A549 (cell line): Measurements from ENCODE around the gene GUCA1A. TPM values are rescaled to one million over a fixed set of nuclear protein-coding genes. Genes with fewer than 3 reads are reported as not detected.

ENCODE experiments used
- ATAC-seq, 2 experiments: fragments of 200-7000 bp in 1 of 2; fragments of >200 bp in 1 of 2; cut with Nextera tagmentation in 1 of 2; cut with Tn5 transposase in 1 of 2; 3 replicates each; pipeline versions ENCODE4 v1.8.0 to v1.9.1; 2018 to 2020; ENCODE audit warnings: mild to moderate bottlenecking in 1 of 2, moderate library complexity in 1 of 2
- CTCF ChIA-PET: fragments of 300-600 bp; sonication (Branson Sonifier 250); formaldehyde crosslinking; extraction: SDS; loops from one replicate; lab custom pipeline; 2021; ENCODE audit warnings: antibody characterized with exemption, inconsistent platforms; lab: Yijun Ruan, JAX
- POLR2A ChIA-PET: fragments of 350-600 bp; formaldehyde crosslinking; extraction: SDS; loops from one replicate; lab custom pipeline; 2021; ENCODE audit warnings: antibody characterized with exemption, inconsistent platforms; lab: Yijun Ruan, JAX
- DNase-seq, 2 experiments: peaks; one replicate each; pipeline versions ENCODE4 v3.0.0 to v3.0.0-alpha.2; 2011 to 2016; ENCODE audit warnings: low read depth in 1 of 2, low spot score in 1 of 2
- FAIRE-seq: peaks from 2 replicates; lab custom pipeline; 2011; peaks lifted over from hg19 to GRCh38; lab: Jason Lieb, UNC
- H3K27ac ChIP-seq, 2 experiments: fragments of >200 bp; sonication (Bioruptor Twin); formaldehyde crosslinking; 3 replicates each; pipeline ENCODE4 v1.5.1; 2016 to 2017
- H3K4me1 ChIP-seq: fragments of >200 bp; sonication (Bioruptor Twin); formaldehyde crosslinking; 3 replicates; pipeline ENCODE4 v1.6.1; 2016
- H3K4me2 ChIP-seq: fragments of >200 bp; sonication (Bioruptor Twin); formaldehyde crosslinking; 3 replicates; pipeline ENCODE4 v1.6.1; 2016
- H3K4me3 ChIP-seq: fragments of >200 bp; sonication (Bioruptor Twin); formaldehyde crosslinking; 3 replicates; pipeline ENCODE4 v1.5.1; 2016
- H3K9me3 ChIP-seq: fragments of >200 bp; sonication (Bioruptor Twin); formaldehyde crosslinking; 3 replicates; pipeline ENCODE4 v1.6.1; 2016
- ATOH8 ChIP-seq: fragments of 250-450 bp; sonication (Bioruptor Pico); IDR thresholded peaks from 2 replicates; pipeline ENCODE4 v1.5.0; 2020; ENCODE audit warnings: low read depth, mild to moderate bottlenecking, moderate library complexity
- BCL3 ChIP-seq: fragments of >200 bp; sonication (Bioruptor Twin); formaldehyde crosslinking; IDR thresholded peaks from 3 replicates; pipeline ENCODE4 v1.6.1; 2016
- BHLHE40 ChIP-seq: IDR thresholded peaks from 2 replicates; pipeline ENCODE4 v1.6.1; 2012; ENCODE audit warnings: low read depth, low read length, inconsistent platforms
- CTCF ChIP-seq: fragments of >200 bp; sonication (Bioruptor Twin); formaldehyde crosslinking; IDR thresholded peaks from 3 replicates; pipeline ENCODE4 v1.5.1; 2016
- E2F6 ChIP-seq: IDR thresholded peaks from 2 replicates; pipeline ENCODE4 v1.6.1; 2012; ENCODE audit warnings: low read depth, borderline replicate concordance
- EHF ChIP-seq: fragments of 250-450 bp; sonication (Bioruptor Pico); IDR thresholded peaks from 2 replicates; pipeline ENCODE4 v1.5.0; 2020; ENCODE audit warnings: mild to moderate bottlenecking
- EHMT2 ChIP-seq: fragments of 200-600 bp; sonication (generic); IDR thresholded peaks from 2 replicates; pipeline ENCODE4 v1.6.1; 2016; ENCODE audit warnings: antibody characterized with exemption, low read depth, mild to moderate bottlenecking, moderate library complexity
- ELK1 ChIP-seq: fragments of 150-350 bp; IDR thresholded peaks from 2 replicates; pipeline ENCODE4 v1.6.1; 2014; ENCODE audit warnings: low read depth, mild to moderate bottlenecking, low read length
- ESRRA ChIP-seq: fragments of 150-350 bp; IDR thresholded peaks from 2 replicates; pipeline ENCODE4 v1.6.1; 2014; ENCODE audit warnings: mild to moderate bottlenecking, low read length, borderline replicate concordance
- FOSB ChIP-seq: fragments of 250-450 bp; sonication (Bioruptor Pico); IDR thresholded peaks from 2 replicates; pipeline ENCODE4 v1.5.0; 2020; ENCODE audit warnings: mild to moderate bottlenecking, moderate library complexity
- FOSL2 ChIP-seq, 2 experiments: fragments of 450-650 bp in 1 of 2; fragments of >200 bp in 1 of 2; sonication (Bioruptor Twin) in 1 of 2; formaldehyde crosslinking; IDR thresholded peaks; 2 replicates each; pipeline versions ENCODE4 v1.5.0 to v1.6.1; 2016 to 2020; ENCODE audit warnings: mild to moderate bottlenecking in 1 of 2, moderate library complexity in 1 of 2
- HES2 ChIP-seq: fragments of >200 bp; sonication (Bioruptor Twin); formaldehyde crosslinking; IDR thresholded peaks from 2 replicates; pipeline ENCODE4 v1.6.1; 2016
- HEYL ChIP-seq: fragments of 250-450 bp; sonication (Bioruptor Pico); IDR thresholded peaks from 2 replicates; pipeline ENCODE4 v1.8.0; 2021; ENCODE audit warnings: mild to moderate bottlenecking, moderate library complexity
- JUN ChIP-seq, 2 experiments: fragments of >200 bp; sonication (Bioruptor Twin); formaldehyde crosslinking; IDR thresholded peaks; 2 replicates in 1 of 2; 3 replicates in 1 of 2; pipeline ENCODE4 v1.6.1; 2016 to 2017
- KDM5A ChIP-seq: fragments of 200-600 bp; sonication (generic); IDR thresholded peaks from 2 replicates; pipeline ENCODE4 v1.6.1; 2016; ENCODE audit warnings: antibody characterized with exemption, mild to moderate bottlenecking
- MAX ChIP-seq: IDR thresholded peaks from 2 replicates; pipeline ENCODE4 v1.6.1; 2012
- PBX3 ChIP-seq: IDR thresholded peaks from 2 replicates; pipeline ENCODE4 v1.6.1; 2012
- PHF8 ChIP-seq: fragments of 200-600 bp; sonication (generic); IDR thresholded peaks from 2 replicates; pipeline ENCODE4 v1.6.1; 2016; ENCODE audit warnings: low read depth, mild to moderate bottlenecking, antibody characterized with exemption, moderate library complexity, borderline replicate concordance
- POLR2A ChIP-seq: IDR thresholded peaks from 2 replicates; pipeline ENCODE4 v1.6.1; 2012; ENCODE audit warnings: mild to moderate bottlenecking, low read length
- SMC3 ChIP-seq: fragments of >200 bp; sonication (Bioruptor Twin); formaldehyde crosslinking; IDR thresholded peaks from 3 replicates; pipeline ENCODE4 v1.6.1; 2018; ENCODE audit warnings: inconsistent platforms
- WGBS: methylation state at CpG from one replicate; pipeline ENCODE4 v1.1.6; 2017; ENCODE audit errors: missing lambda C conversion rate; 5-methylcytosine and 5-hydroxymethylcytosine counted together
- polyA plus RNA-seq, 4 experiments: library from polyadenylated mRNA; depleted of rRNA in 3 of 4; stranded (reverse); fragments of >200 nt; fragmentation: RNase III in 1 of 4; extraction: RNeasy Plus Mini Kit Qiagen cat#74134 plus additional on column Dnase treatment in 1 of 4; gene quantifications; 2 replicates in 3 of 4; 3 replicates in 1 of 4; pipeline ENCODE4 v1.2.3, GENCODE V29; 2011 to 2017

GUCA1A gene
- polyA plus RNA-seq, 2 of the 4 experiments (the other 2 are of a cell fraction): not detected

GRCh38 chr6:42217157-42217518, 44.0 kb downstream of the GUCA1A start (continued):
- no peak for TF ChIP-seq CTCF
- TF ChIP-seq E2F6: no peak
- TF ChIP-seq FOSL2 (IDR thresholded peaks at IDR 0.05): no peak
- TF ChIP-seq FOSL2 (CRISPR knock-in tag; IDR thresholded peaks at IDR 0.05): no peak
- TF ChIP-seq FOSB (CRISPR knock-in tag): no peak
- TF ChIP-seq PHF8: no peak
- TF ChIP-seq HEYL (CRISPR knock-in tag): no peak
- TF ChIP-seq ELK1: no peak
- TF ChIP-seq EHMT2: no peak

- 9% methylated on average over 26 of the region's 29 CpGs for WGBS
- H3K4me2 ChIP-seq: peak within 1 kb of the TSS; percentile 97
- ATAC-seq: peak; percentile 99
- CTCF ChIA-PET: interaction anchor here (1.0 to 5.8 kb wide), 5 partner anchors 12 to 330 kb away, joined by 3 to 62 read pairs (median 5); no protein-coding TSS in a partner anchor
- H3K9me3 ChIP-seq: no peaks in the 10 kb centered on the region
- peaks cover 34% of the 10 kb centered on the region; the same call in 2 of the 3 replicates for H3K4me1 ChIP-seq
- H3K4me3 ChIP-seq: peak within 1 kb of the TSS; percentile 88
- no peak for FAIRE-seq
- TF ChIP-seq PBX3 (no peak), BHLHE40 (no peak), SMC3 (0 out of 3 replicates have a peak, but pooled peaks have one; percentile 6), EHF (CRISPR knock-in tag) (no peak), JUN (IDR thresholded peaks at IDR 0.05) (peak; percentile 46 to 82; a peak in 4 of 5 replicates), ESRRA (no peak), KDM5A (peak; percentile 84), POLR2A (peak; percentile 66), BCL3 (0 out of 3 replicates have a peak, but pooled peaks have one; percentile 41), HES2 (no peak), ATOH8 (no peak), MAX (peak; percentile 79), EHMT2 (no peak)
- peak; percentile 85 to 95 for DNase-seq
- POLR2A ChIA-PET: interaction anchor here (0.6 to 2.1 kb wide), 4 partner anchors 12 to 567 kb away, joined by 3 to 7 read pairs (median 4); no protein-coding TSS in a partner anchor
- H3K27ac ChIP-seq: peak within 1 kb of the TSS; percentile 92 to 97
These were observed 44.6 kb downstream of the GUCA1A start, which contains the start of gene MRPS10 for GRCh38 chr6:42217519-42218367. Gene MRPS10, minus strand, starts transcription at chr6:42217861. Its CDS starts 12 bp downstream, at chr6:42217849.
